Kidney tubule cell (primary cell): ENCODE results near the gene CTAG1A.
A peak's percentile ranks its signal among the peaks of the same experiment; 100 is the strongest.
"Not testable (repeated sequence)": the region's sequence is repeated elsewhere in the genome, so short reads cannot be mapped to it uniquely, and the experiment has no call there.

Experiments
- DNase-seq: peaks from one replicate; pipeline ENCODE4 v3.0.0-alpha.2; 2018; ENCODE audit warnings: low spot score

The CTAG1A gene

GRCh38 chrX:154573061-154573460, 11.9 kb upstream of the CTAG1A start:
- not testable (repeated sequence) for DNase-seq

- not testable (repeated sequence) for DNase-seq
These were observed 9.9 kb upstream of the CTAG1A start for GRCh38 chrX:154575076-154575475.

DNA sequence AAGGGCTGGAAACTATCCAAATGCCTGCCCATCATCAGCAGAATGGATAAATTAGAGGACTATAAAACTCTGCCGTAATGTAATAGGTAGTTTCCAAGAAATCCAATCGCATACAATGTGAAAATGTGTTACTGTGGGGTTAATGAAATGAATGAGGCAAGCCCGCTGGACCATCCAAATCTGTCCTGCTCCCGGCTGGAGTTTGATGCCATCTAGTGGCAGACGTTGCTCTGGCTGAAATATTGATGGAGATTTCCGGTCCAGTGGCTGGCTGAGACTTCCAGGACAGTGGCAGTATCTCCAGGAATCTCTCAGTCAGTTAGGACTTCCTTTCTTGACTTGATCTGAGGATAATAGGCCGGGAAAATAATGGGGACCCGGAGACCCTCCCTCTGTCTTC, 1.9 kb upstream of the CTAG1A start:
- not testable (repeated sequence) for DNase-seq

DNA sequence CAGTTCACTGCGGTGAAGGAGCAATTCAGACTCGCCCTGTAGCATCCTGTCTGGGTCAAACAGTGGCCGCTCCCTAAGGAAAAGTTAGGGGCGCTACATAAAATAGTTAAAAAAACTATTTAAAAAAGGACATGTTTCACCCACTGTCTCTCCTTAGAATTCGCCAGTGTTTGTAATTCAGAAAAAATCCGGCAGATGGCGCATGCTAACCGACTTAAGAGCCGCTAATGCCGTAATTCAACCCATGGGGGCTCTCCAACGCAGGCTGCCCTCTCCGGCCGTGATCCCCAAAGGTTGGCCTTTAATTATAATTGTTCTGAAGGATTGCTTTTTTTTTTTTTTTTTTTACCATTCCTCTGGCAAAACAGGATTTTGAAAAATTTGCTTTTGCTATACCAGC, 5.5 kb downstream of the CTAG1A start:
- not testable (repeated sequence) for DNase-seq

DNA sequence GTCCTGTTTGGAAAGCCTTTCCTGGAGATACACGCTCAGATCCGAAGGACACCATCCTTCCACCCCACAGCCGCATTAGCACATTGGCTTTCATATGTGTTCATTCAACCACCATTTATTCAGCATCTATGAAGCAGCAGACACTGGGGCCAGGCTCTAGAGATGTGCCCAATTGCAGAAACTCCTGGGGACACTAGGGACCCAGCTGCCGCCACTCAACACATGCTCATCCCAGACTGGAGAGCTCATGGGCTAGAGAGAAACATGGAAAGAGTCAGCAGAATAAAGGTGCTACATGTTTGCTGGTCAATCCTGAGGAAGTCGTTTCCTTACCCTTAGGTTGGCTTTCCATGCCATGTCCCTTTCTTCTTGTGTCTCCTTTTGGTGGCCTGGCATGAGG, 7.6 kb downstream of the CTAG1A start:
- no peak for DNase-seq

- DNase-seq, result no peak
These were observed 8.3 kb downstream of the CTAG1A start for GRCh38 chrX:154593201-154593600.

DNA sequence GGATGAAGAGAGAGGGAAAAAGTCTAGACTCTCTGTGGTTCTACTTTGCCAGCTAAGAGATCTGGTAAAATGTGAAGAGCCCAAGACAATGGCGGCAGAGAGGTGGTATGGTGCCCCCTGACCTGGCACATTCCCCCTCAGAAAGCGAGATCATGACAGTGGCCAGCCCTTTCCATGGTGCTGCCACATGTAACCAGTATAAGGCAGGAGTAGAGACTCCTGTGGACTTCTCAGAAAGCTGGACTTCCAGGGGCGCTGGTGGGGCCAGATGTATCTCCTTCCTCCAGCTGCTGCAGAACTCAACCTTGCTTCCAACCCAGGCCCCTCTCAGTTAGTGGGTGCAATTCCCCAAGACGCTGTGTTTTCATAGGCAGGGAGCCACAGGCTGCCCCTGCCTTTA, 9.6 kb downstream of the CTAG1A start:
- DNase-seq, result no peak

DNA sequence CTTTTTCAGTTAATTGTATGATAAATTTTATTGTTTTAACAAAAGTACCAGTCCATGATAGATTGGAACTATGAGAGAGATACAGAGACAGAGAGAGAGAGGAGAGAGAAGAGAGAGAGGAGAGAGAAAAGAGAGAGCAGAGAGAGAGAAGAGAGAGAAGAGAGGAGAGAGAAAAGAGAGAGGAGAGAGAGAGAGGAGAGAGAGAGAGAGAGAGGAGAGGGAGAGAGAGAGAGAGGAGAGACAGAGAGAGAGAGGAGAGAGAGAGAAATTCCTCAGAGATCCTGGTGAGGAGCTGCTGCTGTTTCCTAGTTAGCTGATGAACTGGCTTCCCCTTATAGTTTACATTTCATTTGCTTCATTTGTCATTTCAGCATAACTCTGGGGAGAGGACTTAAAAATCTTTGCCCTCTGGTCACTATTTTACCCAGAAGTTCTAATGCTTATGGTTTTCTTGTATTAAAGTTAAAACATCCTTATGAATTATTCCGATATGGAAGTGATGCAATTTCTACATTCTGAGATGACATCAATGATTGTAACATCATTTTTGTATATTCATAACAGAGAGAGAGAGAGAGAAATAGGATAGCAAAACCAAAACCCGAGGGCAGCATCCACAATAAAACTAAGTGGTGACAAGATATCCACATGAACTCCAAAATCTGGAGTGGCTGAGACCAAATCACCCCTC, 10.8 kb downstream of the CTAG1A start:
- DNase-seq, result no peak

DNA sequence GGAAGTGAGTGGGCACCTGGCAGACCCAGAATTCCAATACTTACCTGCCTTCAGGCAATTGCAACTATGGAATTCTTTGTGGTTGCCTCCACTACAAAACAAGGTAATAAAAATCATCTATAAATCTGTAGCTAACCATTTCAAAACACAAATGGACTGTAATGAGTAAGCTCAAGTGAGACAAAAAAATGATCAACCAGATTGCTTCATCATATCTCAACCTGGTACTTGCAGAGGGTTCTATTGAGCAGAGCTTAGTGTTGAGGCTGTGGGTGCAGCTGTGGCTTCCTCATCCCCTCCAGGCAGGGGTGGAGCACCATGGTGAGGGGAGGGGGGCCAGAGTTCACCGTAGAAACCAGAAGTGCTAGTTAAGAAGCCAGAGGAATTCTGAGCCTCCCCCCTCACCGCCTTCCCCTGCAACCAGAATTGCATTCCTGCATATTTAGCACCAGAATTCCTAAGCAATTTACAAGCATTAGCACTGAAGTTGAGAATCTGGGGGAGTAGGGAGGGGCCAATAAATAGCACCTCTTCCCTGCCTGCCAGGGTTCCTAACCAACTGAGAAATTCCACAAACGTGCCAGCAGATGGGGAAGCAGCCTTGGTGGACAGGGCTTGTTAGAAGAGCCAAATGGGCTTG, 11.5 kb downstream of the CTAG1A start:
- peak; percentile 88 for DNase-seq

- DNase-seq, result no peak
These were observed 12.3 kb downstream of the CTAG1A start for GRCh38 chrX:154597221-154597620.

DNA sequence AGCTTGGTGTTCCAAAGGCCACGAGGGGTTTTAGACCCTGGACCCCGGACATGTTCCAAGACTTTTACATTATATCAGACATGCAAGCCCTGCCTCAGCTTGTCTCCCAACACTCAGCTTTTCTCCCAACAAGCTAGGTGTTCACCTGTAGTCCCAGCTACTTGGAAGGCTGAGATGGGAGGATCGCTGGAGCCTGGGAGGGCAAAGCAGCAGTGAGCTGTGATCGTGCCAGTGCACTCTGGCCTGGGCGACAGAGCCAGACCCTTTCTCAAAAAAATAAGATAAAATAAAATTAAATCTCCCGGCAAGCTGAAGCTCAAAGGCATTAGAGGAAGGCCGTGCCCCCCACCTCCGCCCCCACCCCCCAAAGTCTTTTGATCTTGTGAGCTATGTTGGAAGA, 13.7 kb downstream of the CTAG1A start:
- no peak for DNase-seq

DNA sequence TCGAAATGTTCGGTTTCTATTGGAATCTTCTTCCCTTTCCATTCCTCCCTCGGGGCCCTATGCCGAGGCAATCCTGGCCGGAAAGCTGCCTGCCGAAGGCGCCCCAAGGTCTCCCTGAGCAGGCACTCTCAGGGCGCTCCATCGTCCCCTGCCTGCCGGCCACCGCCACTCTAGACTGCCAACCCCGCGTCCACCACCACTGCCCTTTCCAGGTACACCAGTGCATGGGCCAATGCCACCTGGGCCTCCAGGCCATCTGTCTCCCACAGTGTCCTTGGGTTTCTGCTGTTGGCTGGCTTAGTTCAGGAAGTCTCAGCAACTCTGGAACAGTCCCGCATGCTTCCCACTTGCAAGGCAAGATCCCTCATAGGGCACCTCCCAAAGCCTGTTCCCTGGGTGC, 14.6 kb downstream of the CTAG1A start:
- no peak for DNase-seq

DNA sequence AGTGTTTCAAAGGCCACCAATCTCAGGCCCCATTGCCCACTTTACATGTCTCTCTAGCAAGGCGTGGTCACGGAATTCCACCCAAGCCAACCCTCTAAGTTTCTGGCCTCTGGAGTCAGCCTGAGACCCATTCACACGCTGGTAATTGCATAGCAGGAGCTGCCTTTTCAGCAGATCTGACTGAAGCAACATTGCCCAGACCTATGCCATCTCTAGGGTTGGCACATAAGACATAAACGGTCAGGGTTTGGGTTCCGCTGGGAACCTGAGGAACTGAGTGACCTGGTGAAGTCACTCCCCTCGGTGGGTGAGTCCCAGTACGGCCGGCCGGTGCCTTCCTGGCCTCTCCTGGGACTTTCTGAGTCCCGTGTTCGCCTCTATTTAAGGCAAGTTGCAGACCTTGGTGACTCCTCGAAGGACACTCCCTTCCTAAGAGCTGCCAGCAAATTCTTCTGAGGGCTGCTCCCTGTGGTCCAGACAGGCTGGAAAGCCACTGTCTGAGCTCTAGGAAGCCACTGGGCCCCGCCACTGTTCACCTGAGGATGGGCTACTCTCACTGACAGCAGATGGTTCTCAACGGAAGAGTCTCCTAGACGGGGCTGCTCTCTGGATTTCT, 15.9 kb downstream of the CTAG1A start:
- DNase-seq, result no peak

GRCh38 chrX:154602226-154602625, 17.3 kb downstream of the CTAG1A start:
- DNase-seq, result no peak

DNA sequence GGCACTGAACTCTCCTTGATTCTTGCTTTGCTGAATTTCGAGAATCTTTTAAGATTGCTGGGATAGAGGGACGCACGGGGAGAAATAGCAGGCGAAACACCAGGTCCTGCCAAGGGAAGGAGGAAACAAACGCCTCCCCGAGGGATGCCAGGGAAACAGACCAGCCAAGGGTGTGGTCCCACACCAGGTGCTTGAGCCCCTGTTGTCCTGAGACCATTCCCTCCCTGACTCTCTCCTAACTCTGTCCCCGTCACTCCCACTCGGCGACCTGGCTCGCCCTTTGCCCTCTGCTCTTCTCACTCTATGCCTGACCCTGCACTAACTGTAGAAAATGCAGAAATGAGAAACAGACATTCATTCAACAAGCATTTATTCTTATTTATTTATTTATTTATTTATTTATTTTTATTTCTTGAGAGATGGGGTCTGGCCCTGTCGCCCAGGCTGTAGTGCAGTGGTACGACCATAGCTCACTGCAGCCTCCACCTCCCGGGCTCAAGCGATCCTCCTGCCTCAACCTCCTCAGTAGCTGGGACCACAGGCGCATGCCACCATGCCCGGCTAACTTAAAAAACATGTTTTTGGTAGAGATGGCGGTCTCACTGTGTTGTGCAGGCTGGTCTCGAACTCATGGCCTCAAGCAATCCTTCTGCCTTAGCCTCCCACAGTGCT, 18.0 kb downstream of the CTAG1A start:
- no peak for DNase-seq

DNA sequence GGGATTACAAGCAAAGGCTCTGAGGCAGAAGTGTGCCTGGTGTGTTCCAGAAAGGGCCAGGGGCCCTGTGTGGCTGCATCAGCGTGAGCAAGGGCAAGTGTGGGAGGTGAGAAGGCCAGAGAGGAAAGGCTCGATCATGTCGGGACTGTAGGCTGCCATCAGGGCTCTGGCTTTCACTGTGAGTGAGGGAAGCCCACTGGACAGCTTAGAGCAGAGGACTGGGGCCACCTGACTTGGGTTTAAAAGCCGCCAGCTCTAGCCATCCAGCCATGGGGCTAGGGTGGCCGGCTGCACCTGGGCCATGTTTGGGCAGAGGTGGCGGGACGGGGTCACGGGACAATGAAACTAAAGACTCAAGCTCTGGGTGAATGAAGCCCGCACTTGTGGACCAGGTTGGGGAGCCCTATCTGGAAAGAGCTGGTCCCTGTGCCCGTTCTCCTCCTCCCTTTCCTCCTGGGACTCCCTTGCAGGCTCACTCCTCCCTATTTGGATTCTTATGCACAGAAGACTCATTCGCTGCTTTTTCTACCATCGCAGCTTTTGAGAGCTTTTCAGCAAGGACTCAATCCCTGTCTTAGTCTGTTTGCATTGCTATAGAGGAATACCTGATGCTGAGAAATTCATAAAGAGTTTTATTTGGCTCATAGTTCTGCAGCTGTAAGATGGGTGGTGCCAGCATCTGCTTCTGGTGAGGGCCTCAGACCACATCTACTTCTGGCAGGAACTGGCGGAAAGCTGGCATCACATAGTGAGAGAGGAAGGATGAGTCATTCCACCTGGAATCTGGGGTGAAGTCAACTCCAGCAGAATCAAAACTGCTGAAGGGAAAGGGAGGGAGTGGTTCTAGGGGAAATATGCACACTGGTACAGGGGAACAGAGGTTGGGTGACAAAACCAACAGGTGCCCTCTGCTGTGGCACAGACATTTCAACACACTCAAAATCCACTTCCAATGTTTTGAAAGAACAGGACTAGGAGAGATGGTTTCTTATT, 18.8 kb downstream of the CTAG1A start:
- peak; percentile 76 for DNase-seq

GRCh38 chrX:154605566-154605965, 20.6 kb downstream of the CTAG1A start:
- DNase-seq, result no peak

DNA sequence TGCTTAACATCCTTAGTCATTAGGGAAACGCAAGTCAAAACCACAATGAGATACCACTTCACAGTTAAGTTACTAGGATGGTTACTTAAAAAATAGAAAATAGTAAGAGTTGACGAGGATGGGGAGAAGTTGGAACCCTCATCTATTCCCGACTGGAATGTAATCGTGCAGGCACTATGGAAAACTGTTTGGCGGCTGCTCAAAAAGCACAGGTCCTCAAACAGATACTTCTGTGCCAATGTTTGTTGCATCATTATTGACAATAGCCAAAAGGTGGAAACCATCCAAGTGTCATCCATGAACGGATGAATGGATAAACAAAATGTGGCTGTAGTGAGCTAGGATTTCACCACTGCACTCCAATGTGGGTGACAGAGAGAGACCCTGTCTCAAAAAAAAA, 22.4 kb downstream of the CTAG1A start:
- no peak for DNase-seq

GRCh38 chrX:154607976-154608375, 23.0 kb downstream of the CTAG1A start:
- DNase-seq, result not testable (repeated sequence)

GRCh38 chrX:154608823-154609222, 23.9 kb downstream of the CTAG1A start:
- DNase-seq, result not testable (repeated sequence)

DNA sequence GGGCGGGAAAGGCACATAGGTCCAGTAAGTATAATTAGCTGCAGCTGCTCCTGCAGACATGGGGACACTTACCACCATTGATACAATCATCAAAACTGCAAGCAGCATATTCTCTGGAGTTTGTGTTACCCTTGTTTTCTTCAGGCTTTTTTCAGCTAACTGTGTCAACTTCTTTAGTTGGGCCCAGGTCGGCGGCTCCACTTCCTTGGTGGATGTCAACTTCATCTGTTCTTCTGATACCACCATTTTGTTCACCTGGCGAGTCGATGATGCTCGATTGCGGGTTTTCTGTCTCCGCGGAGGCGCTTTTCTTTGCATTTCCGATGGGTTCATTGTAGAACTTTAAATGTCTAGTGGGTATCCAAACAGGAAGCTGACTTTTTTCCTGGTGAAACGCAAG, 26.2 kb downstream of the CTAG1A start:
- not testable (repeated sequence) for DNase-seq

- DNase-seq, result not testable (repeated sequence)
These were observed 28.7 kb downstream of the CTAG1A start for GRCh38 chrX:154613586-154613985.
